ENCODE measurements around the gene RELCH.
"Not testable (repeated sequence)": the region's sequence is repeated elsewhere in the genome, so short reads cannot be mapped to it uniquely, and the experiment has no call there.

RELCH gene, protein sequence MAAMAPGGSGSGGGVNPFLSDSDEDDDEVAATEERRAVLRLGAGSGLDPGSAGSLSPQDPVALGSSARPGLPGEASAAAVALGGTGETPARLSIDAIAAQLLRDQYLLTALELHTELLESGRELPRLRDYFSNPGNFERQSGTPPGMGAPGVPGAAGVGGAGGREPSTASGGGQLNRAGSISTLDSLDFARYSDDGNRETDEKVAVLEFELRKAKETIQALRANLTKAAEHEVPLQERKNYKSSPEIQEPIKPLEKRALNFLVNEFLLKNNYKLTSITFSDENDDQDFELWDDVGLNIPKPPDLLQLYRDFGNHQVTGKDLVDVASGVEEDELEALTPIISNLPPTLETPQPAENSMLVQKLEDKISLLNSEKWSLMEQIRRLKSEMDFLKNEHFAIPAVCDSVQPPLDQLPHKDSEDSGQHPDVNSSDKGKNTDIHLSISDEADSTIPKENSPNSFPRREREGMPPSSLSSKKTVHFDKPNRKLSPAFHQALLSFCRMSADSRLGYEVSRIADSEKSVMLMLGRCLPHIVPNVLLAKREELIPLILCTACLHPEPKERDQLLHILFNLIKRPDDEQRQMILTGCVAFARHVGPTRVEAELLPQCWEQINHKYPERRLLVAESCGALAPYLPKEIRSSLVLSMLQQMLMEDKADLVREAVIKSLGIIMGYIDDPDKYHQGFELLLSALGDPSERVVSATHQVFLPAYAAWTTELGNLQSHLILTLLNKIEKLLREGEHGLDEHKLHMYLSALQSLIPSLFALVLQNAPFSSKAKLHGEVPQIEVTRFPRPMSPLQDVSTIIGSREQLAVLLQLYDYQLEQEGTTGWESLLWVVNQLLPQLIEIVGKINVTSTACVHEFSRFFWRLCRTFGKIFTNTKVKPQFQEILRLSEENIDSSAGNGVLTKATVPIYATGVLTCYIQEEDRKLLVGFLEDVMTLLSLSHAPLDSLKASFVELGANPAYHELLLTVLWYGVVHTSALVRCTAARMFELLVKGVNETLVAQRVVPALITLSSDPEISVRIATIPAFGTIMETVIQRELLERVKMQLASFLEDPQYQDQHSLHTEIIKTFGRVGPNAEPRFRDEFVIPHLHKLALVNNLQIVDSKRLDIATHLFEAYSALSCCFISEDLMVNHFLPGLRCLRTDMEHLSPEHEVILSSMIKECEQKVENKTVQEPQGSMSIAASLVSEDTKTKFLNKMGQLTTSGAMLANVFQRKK

DNA sequence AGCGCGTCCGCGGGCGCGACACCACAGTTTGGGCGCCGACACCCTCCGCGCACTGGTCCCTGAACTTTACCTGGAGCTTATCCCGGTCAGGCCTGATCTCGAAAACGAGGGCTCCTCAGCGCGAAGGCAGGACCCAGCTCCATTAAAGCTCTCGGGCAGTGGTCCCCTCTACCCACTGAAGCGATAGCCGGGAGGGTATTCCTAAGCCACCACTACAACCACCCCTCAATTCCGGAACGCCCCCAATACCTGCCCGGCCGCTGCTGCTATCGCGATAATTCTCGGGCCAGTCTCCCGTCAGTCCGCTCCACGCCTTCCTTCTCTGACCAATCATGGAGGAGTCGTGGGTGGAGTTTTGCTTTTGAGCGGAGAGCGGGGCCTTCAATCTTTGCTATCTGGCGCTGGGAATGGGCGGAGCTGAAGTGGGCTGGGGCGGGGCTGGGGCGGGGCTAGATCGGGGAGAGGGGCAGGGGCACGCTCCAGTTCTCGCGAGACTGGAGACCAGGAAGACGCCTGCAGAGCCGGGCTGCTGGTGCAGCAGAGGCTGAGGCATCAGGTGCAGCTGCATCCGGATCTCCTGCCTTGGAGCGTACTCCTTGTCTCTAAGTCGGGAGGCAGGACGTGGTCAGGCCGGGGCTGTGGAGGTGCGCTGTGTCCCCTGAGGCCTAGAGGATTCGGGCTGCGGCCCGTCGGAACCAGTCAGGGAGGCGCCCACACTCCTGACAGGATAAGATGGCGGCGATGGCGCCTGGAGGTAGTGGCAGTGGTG, at the start of gene RELCH, which contains the start of gene PIGN:
Gene RELCH (plus strand): TSS at position 482 of the 769 bp plus-strand sequence. CDS start 251 bp downstream, at position 733.
Gene PIGN (minus strand): TSS at position 283 of the 769 bp plus-strand sequence. CDS start 25,703 bp downstream, outside the sequence.
- DNase-seq (ENCODE audit: low read depth) = peak; percentile 98

DNA sequence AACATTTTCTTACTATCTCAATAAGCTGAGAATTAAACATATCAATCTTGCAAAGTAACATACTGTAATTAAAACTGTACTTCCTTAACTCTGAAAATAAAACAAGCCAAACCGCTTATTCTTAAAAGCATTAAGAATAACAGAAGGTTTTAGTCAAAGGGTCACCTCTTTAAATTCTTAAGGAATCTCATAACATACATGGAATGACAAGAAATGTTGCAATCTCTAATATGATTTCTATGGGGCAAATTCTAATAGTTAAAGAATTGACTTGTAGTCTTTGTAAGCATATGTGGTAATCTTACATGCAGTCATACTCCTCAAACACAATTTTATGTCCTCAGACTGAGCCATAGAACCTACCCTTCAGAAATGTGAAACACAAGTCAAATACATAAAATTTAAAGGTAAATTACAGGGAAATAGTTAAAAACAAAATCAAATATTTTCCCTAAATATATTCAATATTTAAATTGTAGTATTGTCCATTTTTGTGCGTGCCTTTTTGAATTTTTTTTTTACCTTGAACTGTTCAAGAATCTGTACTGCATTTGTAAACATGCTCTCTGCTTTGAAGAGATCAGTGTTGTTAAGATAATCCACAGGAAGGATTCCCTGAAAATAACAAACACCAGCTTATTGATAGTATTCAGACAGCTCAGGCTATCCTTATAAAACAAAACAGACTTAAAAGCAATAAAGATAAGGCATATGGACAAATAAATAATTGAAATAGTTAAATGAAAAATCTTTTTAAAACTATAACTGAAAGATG, 48.4 kb upstream of the RELCH start:
- DNase-seq (ENCODE audit: low read depth) = peak; percentile 31

DNA sequence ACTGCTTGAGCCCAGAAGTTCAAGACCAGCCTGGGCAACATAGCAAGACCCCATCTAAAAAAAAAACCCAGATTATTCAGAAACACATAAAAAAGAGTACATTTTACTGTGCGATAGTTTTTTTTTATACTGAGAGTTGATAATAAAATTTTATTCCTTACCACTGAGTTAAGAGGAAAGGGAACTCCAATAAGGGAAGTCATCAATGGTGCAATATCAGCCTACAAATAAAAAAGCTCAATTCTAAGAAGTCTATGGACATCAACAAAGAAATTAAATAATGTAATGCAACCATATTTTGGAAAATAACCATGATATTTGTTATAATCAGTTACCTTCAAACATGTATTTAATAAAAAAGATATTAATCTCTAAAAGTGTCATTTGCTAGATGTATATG, 46.8 kb upstream of the RELCH start:
- no peak for DNase-seq (ENCODE audit: low read depth)

DNA sequence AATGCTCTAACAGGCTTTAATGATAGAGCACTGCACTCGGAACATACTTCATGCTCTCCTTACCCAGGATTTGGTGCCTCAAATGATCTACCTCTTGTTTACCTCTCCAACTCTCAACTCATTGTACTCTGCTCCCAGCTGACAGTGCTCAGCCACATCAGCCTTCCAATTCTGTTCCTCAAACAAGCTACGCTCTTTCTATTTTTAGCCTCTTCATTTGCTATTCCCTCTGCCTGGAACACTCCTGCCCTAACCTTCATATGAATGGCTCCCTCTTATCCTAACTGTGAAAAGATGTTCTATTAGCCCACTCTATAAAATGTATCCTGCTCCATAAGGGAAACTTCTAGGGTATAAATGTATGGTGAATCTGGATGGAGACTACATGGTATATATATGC, 42.7 kb upstream of the RELCH start:
- DNase-seq (ENCODE audit: low read depth) = no peak

DNA sequence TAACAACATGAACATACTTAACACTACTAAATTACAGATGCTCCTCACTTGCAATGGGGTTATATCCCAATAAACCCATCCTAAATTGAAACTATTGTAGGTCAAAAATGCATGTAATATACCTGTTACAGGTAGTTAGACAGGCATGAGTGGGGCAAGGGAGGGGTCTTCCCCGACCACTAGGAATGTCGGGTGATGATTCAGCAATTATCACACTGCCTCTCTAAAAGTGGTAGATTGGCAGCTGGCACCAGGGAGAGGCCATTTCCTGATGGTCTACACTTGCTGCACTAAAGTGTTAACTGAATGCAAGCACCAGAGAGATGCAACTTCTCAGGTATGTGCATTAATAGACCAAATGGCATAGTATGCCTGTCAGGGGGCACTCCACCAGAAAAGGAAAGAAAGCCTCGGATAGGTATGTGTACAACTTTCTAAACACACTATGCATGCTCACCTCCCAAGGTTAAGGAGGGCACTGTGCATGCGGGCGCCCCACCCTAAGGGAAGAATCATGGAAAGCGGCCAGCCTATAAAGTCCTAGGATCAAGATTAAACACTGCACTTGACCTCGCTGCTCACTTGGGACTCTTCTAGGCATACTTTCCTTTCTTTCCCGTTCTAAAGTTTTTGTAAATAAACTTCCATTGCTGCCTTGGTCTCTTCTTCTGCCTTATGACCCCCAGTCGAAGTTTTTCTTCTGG, 35.8 kb upstream of the RELCH start:
- no peak for DNase-seq (ENCODE audit: low read depth)

DNA sequence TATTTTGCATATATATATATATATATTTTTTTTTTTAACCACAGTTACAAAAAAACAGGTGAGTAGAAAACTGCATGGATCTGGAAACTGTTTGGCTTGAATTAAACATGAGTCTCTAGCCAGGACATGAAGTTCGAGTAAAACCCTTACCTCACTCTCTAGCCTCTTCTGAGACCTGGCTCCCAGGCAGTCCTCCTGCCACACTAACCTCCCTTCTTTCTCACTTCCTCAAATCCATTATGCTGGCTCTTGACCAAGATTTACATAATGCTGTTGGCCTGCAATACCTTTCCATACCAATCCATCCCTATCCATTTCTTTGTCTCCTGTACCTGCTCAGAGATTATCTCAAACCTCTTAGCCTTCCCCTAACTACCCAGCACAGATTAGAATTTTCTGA, 34.2 kb upstream of the RELCH start:
- DNase-seq (ENCODE audit: low read depth) = no peak

DNA sequence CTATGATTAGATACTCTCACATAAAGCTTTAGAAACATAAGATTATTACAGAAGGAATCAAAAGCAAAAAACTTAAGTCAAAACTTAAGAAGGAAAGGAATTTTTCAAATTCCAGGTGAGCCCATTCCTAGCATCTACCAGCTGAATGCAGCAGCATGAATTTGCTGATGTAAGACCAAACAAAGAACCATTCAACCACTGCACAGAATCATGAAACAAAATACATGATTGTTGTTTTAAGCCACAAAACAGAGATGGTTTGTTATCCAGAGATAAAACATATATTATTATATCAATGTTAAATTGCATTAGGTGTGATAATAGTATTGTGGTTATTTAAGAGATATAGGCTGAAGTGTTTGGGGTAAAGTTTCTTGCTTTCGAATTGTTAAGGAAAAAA, 29.2 kb upstream of the RELCH start:
- no peak for DNase-seq (ENCODE audit: low read depth)

DNA sequence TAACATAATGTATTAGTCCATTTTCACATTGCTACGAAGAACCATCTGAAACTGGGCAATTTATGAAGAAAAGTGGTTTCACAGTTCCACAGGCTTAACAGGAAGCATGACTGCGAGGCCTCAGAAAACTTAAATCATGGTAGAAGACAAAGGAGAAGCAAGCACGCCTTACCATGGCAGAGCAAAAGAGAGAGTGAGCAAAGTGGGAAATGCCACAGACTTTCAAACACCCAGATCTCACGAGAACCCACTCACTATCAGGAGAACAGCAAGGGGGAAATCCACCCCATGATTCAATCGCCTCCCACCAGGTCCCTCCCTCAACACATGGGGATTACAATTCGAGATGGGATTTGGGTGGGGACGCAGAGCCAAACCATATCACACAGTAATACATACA, 22.7 kb upstream of the RELCH start:
- DNase-seq (ENCODE audit: low read depth) = no peak

DNA sequence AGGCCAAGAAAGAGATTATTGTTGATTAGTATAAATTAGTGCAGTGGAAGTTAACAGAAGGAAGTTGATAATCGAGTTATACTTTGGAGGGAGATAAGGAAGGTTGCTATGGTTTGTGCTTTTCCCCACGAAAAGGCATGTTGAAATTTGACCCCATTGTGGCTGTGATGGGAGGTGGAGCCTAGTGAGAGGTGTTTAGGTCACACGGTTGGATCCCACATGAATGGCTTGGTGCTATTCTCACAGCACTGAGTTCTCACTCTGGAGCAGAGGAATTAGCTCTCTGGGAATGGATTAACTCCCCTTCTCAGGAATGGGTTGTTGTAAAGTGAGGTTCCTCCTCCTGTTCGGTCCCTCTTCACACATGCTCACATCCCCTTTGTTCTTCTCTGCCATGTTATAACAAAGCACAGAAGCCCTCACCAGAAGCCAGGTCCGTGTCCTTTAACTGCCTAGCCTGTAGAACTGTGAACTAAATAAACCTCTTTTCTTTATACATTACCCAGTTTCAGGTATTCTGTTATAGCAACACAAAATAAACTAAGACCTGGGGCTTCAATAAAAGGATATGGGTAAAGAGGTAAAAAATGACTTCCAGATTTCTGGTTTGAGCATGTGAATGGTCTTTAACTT, 22.1 kb upstream of the RELCH start:
- DNase-seq (ENCODE audit: low read depth) = no peak

DNA sequence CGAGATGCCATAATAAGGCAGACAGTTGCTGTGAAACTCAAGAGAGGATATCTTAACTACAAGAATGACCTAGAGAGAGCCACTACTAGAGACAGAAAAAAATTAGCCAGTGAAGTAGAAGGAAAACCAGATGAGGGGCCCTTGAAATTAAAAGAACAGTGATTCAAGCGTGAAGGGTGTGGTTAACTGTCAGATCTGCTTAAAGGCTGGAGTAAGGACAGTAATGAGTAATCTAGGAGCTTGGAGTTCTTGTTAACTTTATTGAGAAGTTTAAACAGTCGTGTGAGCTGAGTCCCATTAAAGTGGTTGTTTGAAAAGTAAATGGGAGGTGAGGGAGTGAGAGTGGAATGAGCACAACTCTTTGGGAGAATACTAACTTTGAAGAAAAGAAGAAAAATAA, 21.5 kb upstream of the RELCH start:
- DNase-seq (ENCODE audit: low read depth) = peak; percentile 27

DNA sequence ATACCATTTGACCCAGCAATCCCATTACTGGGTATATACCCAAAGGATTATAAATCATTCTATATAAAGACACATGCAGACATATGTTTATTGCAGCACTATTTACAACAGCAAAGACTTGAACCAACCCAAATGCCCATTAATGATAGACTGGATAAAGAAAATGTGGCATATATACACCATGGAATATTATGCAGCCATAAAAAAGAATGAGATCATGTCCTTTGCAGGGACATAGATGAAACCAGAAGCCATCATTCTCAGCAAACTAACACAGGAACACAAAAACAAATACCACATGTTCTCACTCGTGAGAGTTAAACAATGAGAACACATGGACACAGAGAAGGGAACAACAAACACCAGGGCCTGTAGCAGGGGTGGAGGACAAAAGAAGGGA, 20.5 kb upstream of the RELCH start:
- DNase-seq (ENCODE audit: low read depth) = not testable (repeated sequence)

DNA sequence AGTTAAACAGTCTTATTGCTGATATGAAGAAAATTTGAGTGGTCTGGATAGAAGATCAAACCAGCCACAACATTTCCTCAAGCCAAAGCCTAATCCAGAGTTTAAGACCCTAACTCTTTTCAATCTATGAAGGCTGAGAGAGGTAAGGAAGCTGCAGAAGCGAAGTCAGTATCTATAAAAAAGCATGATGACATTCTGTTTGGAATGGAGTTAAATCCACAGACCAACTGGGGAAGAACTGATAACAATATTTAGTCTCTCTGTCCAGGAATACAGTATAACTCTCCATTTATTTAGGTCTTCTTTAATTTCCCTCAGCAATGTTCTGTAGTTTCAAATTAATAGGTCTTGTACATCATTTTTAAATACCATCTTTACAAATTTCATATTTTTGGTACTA, 16.2 kb upstream of the RELCH start:
- DNase-seq (ENCODE audit: low read depth) = no peak

DNA sequence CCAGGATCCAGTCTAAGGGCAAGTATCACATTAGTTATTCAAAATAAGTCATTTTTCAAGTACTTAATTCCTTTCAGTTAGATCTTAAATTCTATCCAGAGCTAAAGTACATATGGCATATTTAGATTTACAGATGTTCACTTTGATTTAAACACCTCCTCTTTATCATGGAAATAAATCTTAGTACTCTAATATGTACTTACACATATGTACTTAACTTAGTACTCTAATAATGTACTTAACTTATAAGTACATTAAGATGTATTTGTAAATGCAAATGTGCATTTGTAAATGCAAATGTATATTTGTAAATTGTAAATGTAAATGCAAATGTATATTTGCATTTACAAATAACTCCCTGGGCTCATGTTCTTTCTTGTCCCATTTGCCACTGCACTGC, 14.8 kb upstream of the RELCH start:
- DNase-seq (ENCODE audit: low read depth) = no peak

DNA sequence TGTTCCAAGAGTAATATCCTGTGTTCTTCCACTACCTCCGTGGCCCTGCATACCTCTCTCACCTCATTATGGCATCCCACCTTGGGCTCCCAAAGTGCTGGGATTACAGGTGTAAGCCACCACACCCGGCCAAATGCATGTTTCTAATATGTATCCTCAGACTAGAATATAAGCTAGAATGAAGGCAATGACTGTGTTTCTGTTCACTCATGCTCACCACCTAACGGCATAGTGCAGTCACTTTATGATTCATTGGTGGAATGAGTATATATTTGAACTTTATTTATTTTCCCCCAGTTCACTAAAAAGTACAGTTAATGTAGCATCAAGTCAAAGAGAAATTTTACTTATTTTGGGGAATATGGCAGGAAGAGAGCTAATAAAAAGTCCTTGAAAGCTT, 11.5 kb upstream of the RELCH start:
- DNase-seq (ENCODE audit: low read depth) = peak; percentile 22

DNA sequence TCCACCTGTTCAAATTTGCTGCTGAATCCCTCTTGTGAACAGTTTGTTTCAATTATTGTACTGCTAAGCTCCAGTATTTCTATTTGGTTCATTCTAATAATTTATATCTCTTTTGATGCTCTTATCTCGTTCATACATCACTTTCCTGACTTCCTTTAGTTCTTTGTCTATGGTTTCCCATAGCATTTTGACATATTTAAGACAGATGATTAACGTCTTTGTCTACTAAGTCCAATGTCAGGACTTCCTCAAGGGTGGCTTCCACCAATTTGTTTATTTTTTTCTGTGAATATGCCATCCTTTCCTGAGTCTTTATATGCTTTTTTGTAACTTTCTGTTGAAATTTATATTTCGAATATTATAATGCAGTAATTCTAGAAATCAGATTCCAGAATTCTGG, 9.8 kb upstream of the RELCH start:
- DNase-seq (ENCODE audit: low read depth) = no peak

DNA sequence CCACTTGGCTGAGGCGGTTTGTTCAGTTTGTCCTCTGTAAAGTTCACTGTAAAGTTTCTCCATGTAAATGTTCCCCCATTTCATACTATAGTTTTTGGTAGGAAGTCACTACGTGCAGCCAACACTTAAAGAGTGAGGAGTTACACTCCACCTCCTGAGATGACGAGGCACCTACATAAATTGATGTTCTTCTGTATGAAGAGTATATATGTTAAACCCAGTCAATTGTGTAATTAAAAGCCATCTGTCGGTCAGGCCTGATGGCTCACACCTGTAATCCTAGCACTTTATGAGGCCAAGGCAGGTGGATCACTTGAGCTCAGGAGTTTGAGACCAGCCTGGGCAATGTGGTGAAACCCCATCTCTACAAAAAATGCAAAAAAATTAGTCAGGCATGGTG, 7.8 kb upstream of the RELCH start:
- DNase-seq (ENCODE audit: low read depth) = no peak

DNA sequence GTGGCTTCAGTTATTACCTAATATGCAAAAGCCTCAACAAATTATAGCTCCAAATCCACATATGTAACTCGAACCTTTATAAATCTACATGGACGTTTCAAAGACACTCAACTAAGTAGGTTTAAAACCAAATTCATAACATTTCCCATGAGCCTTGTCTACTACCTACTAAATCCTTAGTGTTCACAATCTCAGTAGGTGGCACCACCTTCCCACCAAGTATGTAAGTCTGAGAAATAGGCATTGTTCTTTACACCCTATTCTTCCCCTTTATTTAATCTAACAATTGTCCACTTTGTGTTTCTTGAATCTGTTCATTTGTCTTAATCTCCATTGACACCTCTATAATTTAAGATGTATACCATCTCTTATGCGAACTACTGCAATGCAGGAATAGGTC, 4.8 kb upstream of the RELCH start:
- DNase-seq (ENCODE audit: low read depth) = no peak

DNA sequence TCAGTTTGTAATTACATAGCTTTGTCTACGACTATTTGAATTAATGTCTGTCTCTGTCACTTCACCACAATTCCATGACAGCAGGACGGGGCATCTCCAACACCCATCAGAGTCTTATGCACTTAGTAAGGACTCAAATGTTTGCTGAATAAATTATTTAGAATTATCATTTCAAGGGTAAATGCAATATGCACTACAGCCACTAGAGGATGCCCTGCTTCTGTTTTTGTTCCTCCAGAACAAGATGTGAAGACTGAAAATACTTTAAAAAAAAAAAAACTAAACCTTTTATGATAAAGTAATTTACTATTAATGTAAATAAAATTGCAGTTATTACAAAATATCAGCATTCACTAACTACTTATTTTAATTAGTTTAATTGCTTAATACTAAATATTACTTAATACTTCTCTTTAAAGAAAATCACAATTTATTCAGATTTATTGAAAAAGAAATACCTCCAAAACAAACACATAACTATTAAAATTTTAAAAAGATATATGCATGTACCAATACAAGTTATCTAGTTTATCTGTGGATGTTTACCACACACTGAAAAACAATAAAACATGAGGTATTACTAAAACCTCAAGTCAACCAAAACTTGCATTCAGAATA, 3.4 kb upstream of the RELCH start:
- DNase-seq (ENCODE audit: low read depth) = peak; percentile 59

DNA sequence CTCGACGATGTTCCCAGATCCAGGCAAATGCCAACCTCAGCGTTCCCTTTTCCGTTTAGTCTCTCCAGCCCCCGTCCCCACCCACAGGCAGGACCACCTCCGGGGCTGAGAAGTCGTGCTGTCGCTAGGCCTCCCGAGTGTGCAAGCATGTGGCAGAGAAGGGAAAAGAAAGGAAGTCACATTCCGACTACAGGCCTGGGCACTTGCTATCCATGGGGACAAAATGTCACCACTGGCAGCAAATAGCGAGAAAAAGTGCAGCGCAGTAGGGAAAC, 619 bp upstream of the RELCH start:
- no peak for DNase-seq (ENCODE audit: low read depth)

All from iris pigment epithelial cell (primary cell).